Loucy (cell line): ENCODE data around the gene PKD2.

Source experiments
- H2AFZ ChIP-seq: fragments of 200-600 bp; sonication (generic); 2 replicates; pipeline ENCODE4 v1.6.0; 2016; ENCODE audit warnings: antibody characterized with exemption, mild to moderate bottlenecking, low read length, moderate library complexity
- H3F3A ChIP-seq: fragments of 200-600 bp; 2 replicates; pipeline ENCODE4 v1.6.0; 2016; ENCODE audit warnings: antibody characterized with exemption, low read depth, mild to moderate bottlenecking
- H3K27me3 ChIP-seq: fragments of 200-600 bp; sonication (generic); 2 replicates; pipeline ENCODE4 v1.6.1; 2014; ENCODE audit warnings: low read length, mild to moderate bottlenecking; ENCODE audit not compliant: insufficient read depth, poor library complexity, severe bottlenecking
- H3K36me3 ChIP-seq: fragments of 200-600 bp; sonication (generic); 2 replicates; pipeline ENCODE4 v1.6.1; 2016; ENCODE audit warnings: low read length; ENCODE audit not compliant: insufficient read depth
- H3K4me1 ChIP-seq: fragments of 200-600 bp; sonication (generic); 2 replicates; pipeline ENCODE4 v1.5.1; 2014; ENCODE audit warnings: low read length, mild to moderate bottlenecking; ENCODE audit not compliant: insufficient read depth, poor library complexity, severe bottlenecking
- H3K4me2 ChIP-seq: fragments of 200-600 bp; sonication (generic); 2 replicates; pipeline ENCODE4 v1.6.0; 2014; ENCODE audit warnings: antibody characterized with exemption, low read length, low read depth, mild to moderate bottlenecking; ENCODE audit not compliant: poor library complexity, severe bottlenecking
- H3K4me3 ChIP-seq: fragments of 200-600 bp; sonication (generic); 2 replicates; pipeline ENCODE4 v1.5.1; 2014; ENCODE audit warnings: low read length, mild to moderate bottlenecking, mixed read lengths; ENCODE audit not compliant: poor library complexity, severe bottlenecking
- H3K79me2 ChIP-seq: fragments of 200-600 bp; sonication (generic); 2 replicates; pipeline ENCODE4 v1.6.1; 2014; ENCODE audit warnings: low read length; ENCODE audit not compliant: insufficient read depth
- H3K9ac ChIP-seq: fragments of 200-600 bp; sonication (generic); 2 replicates; pipeline ENCODE4 v1.6.0; 2014; ENCODE audit warnings: mild to moderate bottlenecking, low read depth, low read length, moderate library complexity; ENCODE audit not compliant: poor library complexity, severe bottlenecking
- H3K9me2 ChIP-seq: fragments of 200-600 bp; sonication (generic); replicated peaks from 2 replicates; pipeline ENCODE4 v1.6.1; 2016; ENCODE audit warnings: low read depth, low read length, mixed read lengths
- H3K9me3 ChIP-seq: fragments of 200-600 bp; sonication (generic); 2 replicates; pipeline ENCODE4 v1.6.1; 2014; ENCODE audit warnings: mild to moderate bottlenecking, antibody characterized with exemption, low read length, low read depth; ENCODE audit not compliant: insufficient read depth
- H4K20me1 ChIP-seq: fragments of 200-600 bp; sonication (generic); 2 replicates; pipeline ENCODE4 v1.6.0; 2014; ENCODE audit warnings: antibody characterized with exemption, low read length, mild to moderate bottlenecking; ENCODE audit not compliant: insufficient read depth, poor library complexity, severe bottlenecking
- CTCF ChIP-seq: fragments of 200-600 bp; sonication (generic); conservative IDR thresholded peaks from 2 replicates; pipeline ENCODE4 v1.5.1; 2014; ENCODE audit warnings: mild to moderate bottlenecking, antibody characterized with exemption, low read length
- EZH2phosphoT487 ChIP-seq: fragments of 200-600 bp; IDR thresholded peaks from 2 replicates; pipeline ENCODE4 v1.6.1; 2018; ENCODE audit warnings: antibody characterized with exemption, mild to moderate bottlenecking, moderate library complexity, borderline replicate concordance

PKD2 gene

GRCh38 chr4:87974856-87975462 is 32.5 kb upstream of the PKD2 start:
- Histone ChIP-seq H2AFZ (peak overlapping the region; percentile 3; the same call in 1 of the 2 replicates), H3K79me2 (no peaks in the 10 kb centered on the region), H3K4me1 (peaks cover 20% of the 10 kb centered on the region), H4K20me1 (no peaks in the 10 kb centered on the region), H3K9me3 (no peaks in the 10 kb centered on the region), H3F3A (0 out of 2 replicates have a peak, but pooled peaks cover 2% of the 10 kb centered on the region), H3K36me3 (no peaks in the 10 kb centered on the region), H3K4me3 (peak overlapping the region; percentile 66), H3K27me3 (no peaks in the 10 kb centered on the region), H3K9ac (peak overlapping the region; percentile 26), H3K4me2 (peak overlapping the region; percentile 69), H3K9me2 (no peaks in the 10 kb centered on the region)
- TF ChIP-seq CTCF: no peak
- TF ChIP-seq EZH2phosphoT487: no peak

DNA sequence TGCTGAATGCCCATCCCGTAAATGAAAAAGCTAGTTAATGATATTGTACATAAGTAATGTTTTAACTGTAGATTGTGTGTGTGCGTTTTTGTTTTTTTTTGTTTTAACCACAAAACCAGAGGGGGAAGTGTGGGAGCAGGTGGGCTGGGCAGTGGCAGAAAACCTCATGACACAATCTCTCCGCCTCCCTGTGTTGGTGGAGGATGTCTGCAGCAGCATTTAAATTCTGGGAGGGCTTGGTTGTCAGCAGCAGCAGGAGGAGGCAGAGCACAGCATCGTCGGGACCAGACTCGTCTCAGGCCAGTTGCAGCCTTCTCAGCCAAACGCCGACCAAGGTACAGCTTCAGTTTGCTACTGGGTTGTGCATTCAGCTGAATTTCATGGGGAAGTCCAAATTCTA is 32.0 kb upstream of the PKD2 start, which contains the start of gene SPP1:
Gene SPP1 (plus strand): TSS at position 249 of the 400 bp plus-strand sequence. CDS start 1,182 bp downstream, outside the sequence.
- Histone ChIP-seq H3K9ac (peak within 1 kb of the TSS; percentile 26), H2AFZ (peak within 1 kb of the TSS; percentile 16; the same call in 1 of the 2 replicates)

GRCh38 chr4:87977521-87978278 is 29.7 kb upstream of the PKD2 start:
- Histone ChIP-seq H3K79me2 (no peaks in the 10 kb centered on the region), H3K36me3 (no peaks in the 10 kb centered on the region), H3K9ac (no peak overlapping the region), H2AFZ (no peak overlapping the region), H3K27me3 (no peaks in the 10 kb centered on the region), H3K9me2 (no peaks in the 10 kb centered on the region), H4K20me1 (no peaks in the 10 kb centered on the region), H3K4me3 (no peak overlapping the region), H3K9me3 (no peaks in the 10 kb centered on the region), H3F3A (0 out of 2 replicates have a peak, but pooled peaks cover 2% of the 10 kb centered on the region), H3K4me2 (no peak overlapping the region), H3K4me1 (peaks cover 17% of the 10 kb centered on the region)
- TF ChIP-seq CTCF (no peak), EZH2phosphoT487 (no peak)

More for the DNA sequence above, 32.0 kb upstream of the PKD2 start, which contains the start of gene SPP1:
- H3K9me2 ChIP-seq: no peaks in the 10 kb centered on the region
- H4K20me1 ChIP-seq: no peaks in the 10 kb centered on the region
- H3K4me1 ChIP-seq: peaks cover 20% of the 10 kb centered on the region
- H3K9me3 ChIP-seq: no peaks in the 10 kb centered on the region
- H3K4me2 ChIP-seq: peak within 1 kb of the TSS; percentile 69
- H3F3A ChIP-seq: 0 out of 2 replicates have a peak, but pooled peaks cover 2% of the 10 kb centered on the region
- peak within 1 kb of the TSS; percentile 66 for H3K4me3 ChIP-seq
- H3K79me2 ChIP-seq: no peaks in the 10 kb centered on the region
- no peak for TF ChIP-seq EZH2phosphoT487
- TF ChIP-seq CTCF: peak; percentile 15; the same call in 1 of the 2 replicates
- no peaks in the 10 kb centered on the region for H3K27me3 ChIP-seq
- H3K36me3 ChIP-seq: no peaks in the 10 kb centered on the region
